HG03280 (cell line): ENCODE data around the gene PSMC3IP.
A peak's percentile ranks its signal among the peaks of the same experiment; 100 is the strongest.
"Not testable (repeated sequence)": the region's sequence is repeated elsewhere in the genome, so short reads cannot be mapped to it uniquely, and the experiment has no call there.

Source experiments
- ATAC-seq: cut with Tn5 transposase; IDR thresholded peaks from one replicate; pipeline ENCODE4 v1.9.1; 2021; ENCODE audit warnings: mild to moderate bottlenecking, moderate library complexity; ENCODE audit not compliant: unreplicated experiment

PSMC3IP gene

GRCh38 chr17:42577532-42578281 lies at the start of gene PSMC3IP:
Gene PSMC3IP, minus strand, starts transcription at chr17:42577729. Its CDS starts 43 bp downstream, at chr17:42577686.
- peak; percentile 73 for ATAC-seq

GRCh38 chr17:42623732-42624596 lies 46.4 kb upstream of the PSMC3IP start:
- ATAC-seq: no peak

DNA sequence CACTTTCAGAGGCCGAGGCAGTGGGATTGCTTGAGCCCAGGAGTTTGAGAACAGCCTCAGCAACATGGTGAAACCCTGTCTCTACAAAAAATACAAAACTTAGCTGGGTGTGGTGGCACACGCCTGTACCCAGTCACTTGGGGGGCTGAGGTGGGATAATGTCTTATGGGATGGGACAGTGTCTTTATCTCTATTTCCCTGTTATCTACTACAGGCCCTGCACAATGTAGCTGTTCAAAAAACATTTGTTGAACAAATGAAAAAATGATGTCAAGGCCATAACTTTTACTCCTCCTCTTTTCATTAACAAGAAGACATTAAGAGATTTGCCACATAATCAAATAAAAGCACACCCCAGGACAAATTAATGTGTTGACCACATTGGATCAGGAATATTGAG lies 45.7 kb upstream of the PSMC3IP start:
- ATAC-seq: no peak

DNA sequence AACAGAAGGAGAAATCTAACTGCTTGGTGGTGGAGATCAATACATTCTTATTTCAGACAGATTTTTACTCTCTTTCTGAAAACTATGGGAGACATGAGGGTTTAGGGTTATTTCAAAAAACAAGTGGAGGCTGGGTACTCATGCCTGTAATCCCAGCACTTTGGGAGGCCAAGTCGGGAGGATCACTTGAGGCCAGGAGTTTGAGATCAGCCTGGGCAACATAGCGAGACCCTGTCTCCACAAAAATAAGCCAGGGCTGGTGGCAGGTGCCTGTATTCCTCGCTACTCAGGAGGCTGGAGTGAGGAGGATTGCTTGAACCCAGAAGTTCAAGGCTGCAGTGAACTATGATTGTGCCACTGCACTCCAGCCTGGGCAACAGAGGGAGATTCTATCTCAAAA lies 44.5 kb upstream of the PSMC3IP start:
- not testable (repeated sequence) for ATAC-seq

DNA sequence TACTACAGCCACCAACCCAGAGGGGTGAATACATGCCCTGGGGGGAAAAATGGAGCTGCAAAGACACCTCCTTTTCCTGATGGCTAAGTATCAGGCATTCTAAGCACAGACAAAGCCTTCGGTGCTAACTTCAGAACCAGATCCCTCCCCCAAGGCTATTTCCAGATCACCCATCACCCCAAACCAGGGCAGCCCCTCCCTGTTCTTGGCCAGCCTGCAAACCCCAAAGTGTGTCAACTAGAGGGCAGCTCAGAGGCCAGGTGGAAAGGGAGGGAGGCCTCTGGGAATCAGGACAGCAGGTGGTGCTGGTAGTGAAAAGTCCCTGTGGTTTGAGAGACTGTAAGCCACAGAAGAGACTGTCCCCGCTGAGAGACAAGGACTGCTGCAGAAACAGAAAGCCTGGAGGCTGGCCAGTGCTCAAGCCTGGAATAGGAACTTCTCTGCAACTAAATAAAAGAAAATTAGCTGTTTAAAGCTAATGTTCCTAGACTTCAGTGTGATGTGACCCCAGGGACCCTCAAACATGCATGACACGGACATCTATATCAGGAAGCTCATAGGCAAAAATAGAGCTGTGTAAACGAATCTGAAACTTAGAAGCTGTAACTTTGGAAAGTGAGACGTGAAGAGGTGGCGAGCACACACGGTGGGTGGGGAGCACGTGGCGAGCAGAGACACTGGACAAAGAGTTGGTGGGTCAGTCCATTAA lies 41.1 kb upstream of the PSMC3IP start:
- peak; percentile 69 for ATAC-seq

- peak; percentile 17 for ATAC-seq
Observed at GRCh38 chr17:42617956-42618431, 40.5 kb upstream of the PSMC3IP start.

DNA sequence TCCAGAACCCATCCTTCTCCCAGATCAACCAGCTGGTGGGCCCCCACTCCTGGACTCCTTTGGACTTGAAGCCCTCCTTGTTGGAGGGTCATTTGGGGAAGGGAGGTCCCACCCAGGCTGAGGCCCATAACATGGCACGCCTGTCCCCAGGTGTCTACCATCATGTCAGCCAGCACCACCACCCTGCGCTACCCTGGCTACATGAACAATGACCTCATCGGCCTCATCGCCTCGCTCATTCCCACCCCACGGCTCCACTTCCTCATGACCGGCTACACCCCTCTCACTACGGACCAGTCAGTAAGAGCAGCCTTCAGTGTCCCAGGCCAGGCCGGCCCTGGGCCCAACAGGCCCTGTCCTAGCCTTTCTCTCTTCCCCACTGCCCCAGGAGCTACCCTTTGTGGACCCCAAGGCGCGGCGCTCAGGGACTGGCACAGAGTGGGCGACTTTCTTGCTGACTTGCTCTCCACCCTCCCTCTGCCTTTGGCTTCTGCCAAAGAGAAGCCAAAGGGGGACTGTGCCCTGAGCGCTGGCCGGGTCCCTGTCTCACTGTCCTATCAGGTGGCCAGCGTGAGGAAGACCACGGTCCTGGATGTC lies 36.3 kb upstream of the PSMC3IP start:
- no peak for ATAC-seq

GRCh38 chr17:42612013-42612412 lies 34.5 kb upstream of the PSMC3IP start:
- ATAC-seq: no peak

- ATAC-seq: not testable (repeated sequence)
Observed at GRCh38 chr17:42609814-42610801, 32.6 kb upstream of the PSMC3IP start.

GRCh38 chr17:42609182-42609813 lies 31.8 kb upstream of the PSMC3IP start, which contains the start of the genes RETREG3 and TUBG1:
Gene RETREG3, minus strand, starts transcription at chr17:42609374. Its CDS starts 50 bp downstream, at chr17:42609324.
Gene TUBG1, plus strand, starts transcription at chr17:42609683. Its CDS starts 55 bp downstream, at chr17:42609738.
- peak; percentile 92 for ATAC-seq

DNA sequence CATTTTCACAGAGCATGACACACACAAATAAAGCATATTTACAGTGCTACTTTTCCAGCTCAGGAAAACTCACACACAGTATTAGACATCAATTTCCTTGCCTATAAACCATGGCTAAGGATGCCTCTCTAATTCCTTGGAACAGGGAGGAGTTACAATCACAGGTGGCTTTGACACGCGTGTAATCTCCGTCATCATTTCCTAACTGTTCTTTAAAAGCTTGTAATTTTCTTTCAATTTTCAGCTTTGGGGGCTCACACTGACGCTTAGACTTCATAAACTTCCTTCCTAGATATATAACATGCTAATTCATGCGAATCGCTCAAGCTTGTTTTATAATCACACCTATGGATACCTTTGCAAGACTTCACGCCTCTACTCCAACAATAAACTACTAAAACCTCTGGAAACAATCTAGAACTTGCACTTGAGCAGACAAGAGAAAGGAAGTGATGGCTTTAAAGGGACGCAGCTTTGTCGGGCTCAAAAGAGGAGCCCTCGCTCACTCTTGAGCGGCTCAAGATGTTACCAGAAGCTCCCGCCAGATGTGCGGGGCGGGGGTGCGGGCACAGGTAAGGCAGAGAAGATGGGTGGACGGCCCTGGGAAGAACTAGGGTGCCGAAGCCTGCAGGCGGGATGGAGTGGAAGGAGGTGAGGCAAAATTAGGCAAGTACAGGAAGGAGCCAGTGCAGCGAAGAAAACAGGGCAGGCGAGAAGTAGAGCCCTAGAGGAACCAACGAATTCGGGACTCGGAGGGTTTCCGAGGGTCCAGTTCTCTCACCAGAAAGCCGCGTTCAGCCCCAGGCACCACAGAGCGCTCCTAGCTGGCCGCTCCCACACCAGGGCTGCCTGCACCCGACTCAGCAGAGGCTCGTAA lies 31.0 kb upstream of the PSMC3IP start:
- peak; percentile 35 for ATAC-seq

GRCh38 chr17:42607769-42608168 lies 30.2 kb upstream of the PSMC3IP start:
- no peak for ATAC-seq

GRCh38 chr17:42603318-42603717 lies 25.8 kb upstream of the PSMC3IP start:
- ATAC-seq: no peak

- ATAC-seq: no peak
Observed at GRCh38 chr17:42598905-42599304, 21.4 kb upstream of the PSMC3IP start.

DNA sequence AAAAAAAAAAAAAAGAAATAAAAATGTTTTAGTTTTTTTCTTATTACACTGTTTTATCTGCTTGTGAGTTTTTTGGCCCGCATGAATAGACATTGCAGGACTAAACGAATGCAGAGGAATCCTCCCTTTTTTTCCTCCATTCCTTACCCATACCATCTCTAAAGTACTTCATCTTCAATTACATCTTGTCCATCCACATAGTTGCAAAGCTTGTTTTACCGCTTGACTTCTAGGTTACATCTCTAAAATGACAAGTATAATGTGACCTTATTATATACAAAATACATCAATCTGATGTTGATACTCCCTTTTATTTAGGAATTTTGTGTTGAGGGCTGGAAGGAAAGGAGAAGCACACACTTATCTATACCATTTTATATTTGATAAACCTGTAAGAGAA lies 18.9 kb upstream of the PSMC3IP start:
- no peak for ATAC-seq

- ATAC-seq: no peak
Observed at GRCh38 chr17:42591411-42591810, 13.9 kb upstream of the PSMC3IP start.

DNA sequence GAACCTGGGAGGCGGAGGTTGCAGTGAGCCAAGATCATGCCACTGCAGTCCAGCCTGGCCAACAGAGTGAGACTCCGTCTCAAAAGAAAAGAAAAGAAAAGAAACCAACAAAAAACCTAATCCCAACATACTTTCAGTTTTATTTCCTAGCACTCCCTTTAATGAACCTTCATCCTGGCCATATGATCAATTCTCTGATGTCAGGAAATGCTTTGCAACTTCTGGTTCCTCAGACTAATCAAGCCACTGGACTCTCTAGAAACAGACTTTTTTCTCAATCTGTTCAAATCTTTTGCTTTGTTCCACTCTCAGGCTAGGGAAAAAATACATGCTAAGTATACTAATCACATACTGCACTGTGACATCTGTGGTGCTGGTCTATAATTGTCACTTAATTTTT lies 13.4 kb upstream of the PSMC3IP start:
- ATAC-seq: no peak
